ENCODE results near the gene FAM151A.

The FAM151A gene

GRCh38 chr1:54649130-54649898, 26.0 kb upstream of the FAM151A start:
- no peak for TF ChIP-seq CTCF (IDR thresholded peaks at IDR 0.05)

- no peak for TF ChIP-seq CTCF (IDR thresholded peaks at IDR 0.05)
Observed at GRCh38 chr1:54645806-54646676, 22.7 kb upstream of the FAM151A start.

- no peak for TF ChIP-seq CTCF (IDR thresholded peaks at IDR 0.05)
Observed at GRCh38 chr1:54643736-54644135, 20.4 kb upstream of the FAM151A start.

GRCh38 chr1:54640863-54641836, 17.8 kb upstream of the FAM151A start, which contains the start of gene MROH7:
Gene MROH7 (plus strand): TSS chr1:54641786. CDS start chr1:54652927, 11,141 bp downstream.
- no peak for TF ChIP-seq CTCF (IDR thresholded peaks at IDR 0.05)

GRCh38 chr1:54640361-54640760, 17.0 kb upstream of the FAM151A start:
- TF ChIP-seq CTCF (IDR thresholded peaks at IDR 0.05): no peak

- TF ChIP-seq CTCF (IDR thresholded peaks at IDR 0.05): no peak
Observed at GRCh38 chr1:54627196-54627595, 3.9 kb upstream of the FAM151A start.

Data from LNCAP (cell line).